ENCODE results near the gene ABCB4. TPM values are rescaled to one million over a fixed set of nuclear protein-coding genes. Genes with fewer than 3 reads are reported as not detected.
A peak's percentile ranks its signal among the peaks of the same experiment; 100 is the strongest.
"Not testable (repeated sequence)": the region's sequence is repeated elsewhere in the genome, so short reads cannot be mapped to it uniquely, and the experiment has no call there.

Gene ABCB4
- total and polyA plus RNA-seq, 9 donors, result 0.20 to 1.7 (median 0.39) TPM

DNA sequence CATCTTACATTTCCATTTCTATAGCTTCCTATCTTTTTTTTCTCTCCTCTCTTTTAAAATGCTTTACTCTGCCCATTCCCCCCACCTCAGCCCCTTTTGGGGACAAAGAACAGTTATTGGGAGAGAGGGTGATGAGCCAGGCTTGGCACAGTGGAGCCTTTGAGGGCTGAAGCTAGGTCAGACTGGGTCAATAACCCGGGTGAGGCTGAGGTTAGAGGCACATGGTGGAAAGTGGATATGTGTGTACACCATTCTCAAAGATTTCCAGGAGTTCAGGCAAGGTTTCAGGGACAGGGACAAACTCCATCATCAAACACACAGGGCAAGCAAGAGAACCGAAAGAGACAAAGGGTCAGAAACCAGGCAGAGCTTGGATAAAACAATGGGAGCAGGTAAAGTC lies 11.5 kb downstream of the ABCB4 start:
- Histone ChIP-seq H3K36me3 (ENCODE audit: control insufficient read depth, insufficient read depth, low read length) (no peaks in the 10 kb centered on the region), H3K4me3 (ENCODE audit: low read length) (no peak overlapping the region), H3K4me1 (ENCODE audit: control insufficient read depth, insufficient read depth, low read length) (no peaks in the 10 kb centered on the region), H3K27me3 (ENCODE audit: control insufficient read depth, insufficient read depth, low read length) (no peaks in the 10 kb centered on the region), H3K27ac (ENCODE audit: low read length) (no peak overlapping the region), H3K9me3 (replicated peaks; ENCODE audit: control insufficient read depth, low read depth, low read length) (no peaks in the 10 kb centered on the region)
- 67% methylated on average over 1 of the region's 2 CpGs for WGBS (ENCODE audit: insufficient coverage)
- no peak for DNase-seq

DNA sequence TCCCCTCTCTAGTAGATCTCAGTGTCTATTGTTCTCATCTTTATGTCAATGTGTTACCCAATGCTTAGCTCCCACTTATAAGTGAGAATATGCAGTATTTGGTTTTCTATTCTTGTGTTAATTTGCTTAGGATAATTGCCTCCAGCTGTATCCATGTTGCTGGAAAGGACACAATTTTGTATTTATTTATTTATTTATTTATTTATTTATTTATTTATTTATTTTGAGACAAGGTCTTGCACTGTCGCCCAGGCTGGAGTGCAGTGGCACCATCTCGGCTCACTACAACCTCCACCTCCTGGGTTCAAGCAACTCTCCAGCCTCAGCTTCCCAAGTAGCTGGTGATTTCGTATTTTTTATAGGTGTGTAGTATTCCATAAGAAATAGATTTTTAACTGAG lies 15.0 kb downstream of the ABCB4 start:
- H3K4me3 ChIP-seq (ENCODE audit: low read length), result not testable (repeated sequence)
- no CpG with 5 or more reads among the region's 3 CpGs for WGBS (ENCODE audit: insufficient coverage)

GRCh38 chr7:87459941-87460340 lies 15.5 kb downstream of the ABCB4 start:
- H3K36me3 ChIP-seq (ENCODE audit: control insufficient read depth, insufficient read depth, low read length), result no peaks in the 10 kb centered on the region
- no peaks in the 10 kb centered on the region for H3K4me1 ChIP-seq (ENCODE audit: control insufficient read depth, insufficient read depth, low read length)
- no CpG with 5 or more reads among the region's 2 CpGs for WGBS (ENCODE audit: insufficient coverage)
- no peak for DNase-seq
- no peak overlapping the region for H3K4me3 ChIP-seq (ENCODE audit: low read length)
- no peaks in the 10 kb centered on the region for H3K9me3 ChIP-seq (replicated peaks; ENCODE audit: control insufficient read depth, low read depth, low read length)
- peaks cover 2% of the 10 kb centered on the region for H3K27me3 ChIP-seq (ENCODE audit: control insufficient read depth, insufficient read depth, low read length)
- no peak overlapping the region for H3K27ac ChIP-seq (ENCODE audit: low read length)

More for the DNA sequence above, 15.0 kb downstream of the ABCB4 start:
- not testable (repeated sequence) for H3K27ac ChIP-seq (ENCODE audit: low read length); H3K27me3 ChIP-seq (ENCODE audit: control insufficient read depth, insufficient read depth, low read length); H3K36me3 ChIP-seq (ENCODE audit: control insufficient read depth, insufficient read depth, low read length); H3K4me1 ChIP-seq (ENCODE audit: control insufficient read depth, insufficient read depth, low read length); H3K9me3 ChIP-seq (replicated peaks; ENCODE audit: control insufficient read depth, low read depth, low read length); DNase-seq

- H3K4me3 ChIP-seq (ENCODE audit: low read length), result no peak overlapping the region
- no peaks in the 10 kb centered on the region for H3K36me3 ChIP-seq (ENCODE audit: control insufficient read depth, insufficient read depth, low read length)
- no peak for DNase-seq
- peaks cover 2% of the 10 kb centered on the region for H3K27me3 ChIP-seq (ENCODE audit: control insufficient read depth, insufficient read depth, low read length)
- no peaks in the 10 kb centered on the region for H3K4me1 ChIP-seq (ENCODE audit: control insufficient read depth, insufficient read depth, low read length)
- WGBS (ENCODE audit: insufficient coverage), result no CpG with 5 or more reads among the region's 3 CpGs
- no peaks in the 10 kb centered on the region for H3K9me3 ChIP-seq (replicated peaks; ENCODE audit: control insufficient read depth, low read depth, low read length)
- H3K27ac ChIP-seq (ENCODE audit: low read length), result no peak overlapping the region
Measured at GRCh38 chr7:87458148-87458547, 17.3 kb downstream of the ABCB4 start.

- H3K4me1 ChIP-seq (ENCODE audit: control insufficient read depth, insufficient read depth, low read length), result no peaks in the 10 kb centered on the region
- peaks cover 2% of the 10 kb centered on the region for H3K27me3 ChIP-seq (ENCODE audit: control insufficient read depth, insufficient read depth, low read length)
- H3K4me3 ChIP-seq (ENCODE audit: low read length), result no peak overlapping the region
- no peaks in the 10 kb centered on the region for H3K36me3 ChIP-seq (ENCODE audit: control insufficient read depth, insufficient read depth, low read length)
- WGBS (ENCODE audit: insufficient coverage), result no CpG with 5 or more reads among the region's 2 CpGs
- no peak for DNase-seq
- no peaks in the 10 kb centered on the region for H3K9me3 ChIP-seq (replicated peaks; ENCODE audit: control insufficient read depth, low read depth, low read length)
- H3K27ac ChIP-seq (ENCODE audit: low read length), result no peak overlapping the region
Measured at GRCh38 chr7:87456247-87456646, 19.2 kb downstream of the ABCB4 start.

- DNase-seq, result no peak
- no peaks in the 10 kb centered on the region for H3K4me1 ChIP-seq (ENCODE audit: control insufficient read depth, insufficient read depth, low read length)
- no peaks in the 10 kb centered on the region for H3K9me3 ChIP-seq (replicated peaks; ENCODE audit: control insufficient read depth, low read depth, low read length)
- no peak overlapping the region for H3K4me3 ChIP-seq (ENCODE audit: low read length)
- no CpG with 5 or more reads among the region's 4 CpGs for WGBS (ENCODE audit: insufficient coverage)
- H3K27me3 ChIP-seq (ENCODE audit: control insufficient read depth, insufficient read depth, low read length), result peaks cover 2% of the 10 kb centered on the region
- H3K27ac ChIP-seq (ENCODE audit: low read length), result no peak overlapping the region
- H3K36me3 ChIP-seq (ENCODE audit: control insufficient read depth, insufficient read depth, low read length), result no peaks in the 10 kb centered on the region
Measured at GRCh38 chr7:87452279-87452678, 23.2 kb downstream of the ABCB4 start.

GRCh38 chr7:87451187-87451586 lies 24.3 kb downstream of the ABCB4 start:
- Histone ChIP-seq H3K4me1 (ENCODE audit: control insufficient read depth, insufficient read depth, low read length) (no peaks in the 10 kb centered on the region), H3K4me3 (ENCODE audit: low read length) (no peak overlapping the region), H3K27ac (ENCODE audit: low read length) (no peak overlapping the region), H3K27me3 (ENCODE audit: control insufficient read depth, insufficient read depth, low read length) (no peaks in the 10 kb centered on the region), H3K9me3 (replicated peaks; ENCODE audit: control insufficient read depth, low read depth, low read length) (no peaks in the 10 kb centered on the region), H3K36me3 (ENCODE audit: control insufficient read depth, insufficient read depth, low read length) (no peaks in the 10 kb centered on the region)
- WGBS (ENCODE audit: insufficient coverage), result 100% methylated on average over 1 of the region's 4 CpGs
- no peak for DNase-seq

DNA sequence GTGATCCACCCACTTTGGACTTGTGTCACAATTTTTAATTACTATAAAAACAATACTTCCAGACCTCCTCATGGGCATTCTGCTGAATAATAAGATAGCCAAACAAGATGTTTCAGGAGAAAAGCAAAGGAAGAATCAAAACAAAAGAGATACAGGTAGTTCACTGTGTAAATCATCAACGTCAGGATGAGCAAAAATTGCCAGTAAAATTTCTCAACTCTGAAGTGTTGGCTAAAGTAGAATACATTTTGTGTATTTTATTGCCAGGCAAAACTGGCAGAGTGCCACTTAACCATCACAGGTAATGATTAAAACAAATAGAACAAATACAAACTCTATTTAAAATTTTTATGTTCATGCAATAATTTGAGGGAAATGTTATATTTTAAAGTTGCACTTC lies 24.8 kb downstream of the ABCB4 start:
- Histone ChIP-seq H3K27ac (ENCODE audit: low read length) (no peak overlapping the region), H3K27me3 (ENCODE audit: control insufficient read depth, insufficient read depth, low read length) (no peaks in the 10 kb centered on the region), H3K36me3 (ENCODE audit: control insufficient read depth, insufficient read depth, low read length) (no peaks in the 10 kb centered on the region), H3K9me3 (replicated peaks; ENCODE audit: control insufficient read depth, low read depth, low read length) (no peaks in the 10 kb centered on the region), H3K4me3 (ENCODE audit: low read length) (no peak overlapping the region), H3K4me1 (ENCODE audit: control insufficient read depth, insufficient read depth, low read length) (no peaks in the 10 kb centered on the region)
- no peak for DNase-seq
- no CpG with 5 or more reads among the region's 1 CpG for WGBS (ENCODE audit: insufficient coverage)

- DNase-seq, result no peak
- 60% methylated on average over 6 of the region's 7 CpGs for WGBS (ENCODE audit: insufficient coverage)
Measured at GRCh38 chr7:87448388-87448787, 27.1 kb downstream of the ABCB4 start.

DNA sequence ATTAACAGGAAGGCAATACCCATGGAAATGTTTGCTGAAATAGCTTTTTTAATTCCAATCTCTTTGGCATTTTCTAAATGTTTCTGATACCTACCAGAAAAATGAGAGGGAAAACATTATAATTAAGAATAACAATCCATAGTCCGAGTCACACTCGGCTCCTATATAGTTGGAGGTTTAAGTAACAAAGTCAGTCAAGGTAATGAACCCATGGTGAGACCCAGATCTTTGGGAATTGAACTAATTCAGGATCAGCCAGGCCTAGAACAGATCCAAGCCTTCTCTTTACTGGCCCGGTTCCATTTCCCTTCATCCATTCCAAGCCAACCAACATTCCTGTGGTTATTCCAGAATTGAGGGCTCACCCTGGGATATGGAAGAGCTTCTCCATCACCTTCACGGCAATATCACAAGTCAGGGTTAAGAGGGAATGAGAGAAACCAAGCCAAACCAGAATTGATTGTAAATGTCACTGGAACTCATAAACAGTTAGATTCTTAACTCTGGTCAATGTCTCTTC lies 28.3 kb downstream of the ABCB4 start:
- Histone ChIP-seq H3K27me3 (ENCODE audit: control insufficient read depth, insufficient read depth, low read length) (no peaks in the 10 kb centered on the region), H3K4me1 (ENCODE audit: control insufficient read depth, insufficient read depth, low read length) (no peaks in the 10 kb centered on the region), H3K4me3 (ENCODE audit: low read length) (no peak overlapping the region), H3K9me3 (replicated peaks; ENCODE audit: control insufficient read depth, low read depth, low read length) (no peaks in the 10 kb centered on the region), H3K36me3 (ENCODE audit: control insufficient read depth, insufficient read depth, low read length) (no peaks in the 10 kb centered on the region), H3K27ac (ENCODE audit: low read length) (no peak overlapping the region)
- WGBS (ENCODE audit: insufficient coverage), result no CpG with 5 or more reads among the region's 4 CpGs
- DNase-seq, result no peak

More at GRCh38 chr7:87448388-87448787, 27.1 kb downstream of the ABCB4 start:
- H3K9me3 ChIP-seq (replicated peaks; ENCODE audit: control insufficient read depth, low read depth, low read length), result no peaks in the 10 kb centered on the region
- H3K27ac ChIP-seq (ENCODE audit: low read length), result no peak overlapping the region
- H3K27me3 ChIP-seq (ENCODE audit: control insufficient read depth, insufficient read depth, low read length), result no peaks in the 10 kb centered on the region
- H3K4me1 ChIP-seq (ENCODE audit: control insufficient read depth, insufficient read depth, low read length), result no peaks in the 10 kb centered on the region
- H3K4me3 ChIP-seq (ENCODE audit: low read length), result no peak overlapping the region
- no peaks in the 10 kb centered on the region for H3K36me3 ChIP-seq (ENCODE audit: control insufficient read depth, insufficient read depth, low read length)

GRCh38 chr7:87445897-87446296 lies 29.6 kb downstream of the ABCB4 start:
- Histone ChIP-seq H3K4me3 (ENCODE audit: low read length) (no peak overlapping the region), H3K9me3 (replicated peaks; ENCODE audit: control insufficient read depth, low read depth, low read length) (no peaks in the 10 kb centered on the region), H3K4me1 (ENCODE audit: control insufficient read depth, insufficient read depth, low read length) (no peaks in the 10 kb centered on the region), H3K27ac (ENCODE audit: low read length) (no peak overlapping the region), H3K27me3 (ENCODE audit: control insufficient read depth, insufficient read depth, low read length) (no peaks in the 10 kb centered on the region), H3K36me3 (ENCODE audit: control insufficient read depth, insufficient read depth, low read length) (no peaks in the 10 kb centered on the region)
- peak; percentile 7 for DNase-seq
- WGBS (ENCODE audit: insufficient coverage), result no CpG with 5 or more reads among the region's 4 CpGs

All from muscle of leg (tissue), 11 donors.